GM18499 (cell line): Measurements from ENCODE around the gene KRTAP9-9.
"Not testable (repeated sequence)": the region's sequence is repeated elsewhere in the genome, so short reads cannot be mapped to it uniquely, and the experiment has no call there.

Source experiments
- ATAC-seq: cut with Tn5 transposase; IDR thresholded peaks from one replicate; pipeline ENCODE4 v1.9.1; 2021; ENCODE audit warnings: moderate number of reproducible peaks; ENCODE audit not compliant: insufficient read depth, unreplicated experiment

The KRTAP9-9 gene

GRCh38 chr17:41255381-41256290 lies at the start of gene KRTAP9-9:
KRTAP9-9 (plus strand) TSS chr17:41255384.
- not testable (repeated sequence) for ATAC-seq

GRCh38 chr17:41211845-41212466 lies 43.2 kb upstream of the KRTAP9-9 start:
- no peak for ATAC-seq

GRCh38 chr17:41212524-41213169 lies 42.5 kb upstream of the KRTAP9-9 start:
- no peak for ATAC-seq

GRCh38 chr17:41215681-41216080 lies 39.5 kb upstream of the KRTAP9-9 start:
- no peak for ATAC-seq

GRCh38 chr17:41223821-41224220 lies 31.4 kb upstream of the KRTAP9-9 start:
- no peak for ATAC-seq

- no peak for ATAC-seq
These were observed 29.1 kb upstream of the KRTAP9-9 start for GRCh38 chr17:41226051-41226450.

GRCh38 chr17:41226598-41227095 lies 28.5 kb upstream of the KRTAP9-9 start, which contains the start of gene KRTAP9-2:
KRTAP9-2 (plus strand) TSS chr17:41226648; CDS start chr17:41226655, 7 bp downstream.
- ATAC-seq, result not testable (repeated sequence)

GRCh38 chr17:41230094-41230493 lies 25.1 kb upstream of the KRTAP9-9 start:
- no peak for ATAC-seq

GRCh38 chr17:41231731-41232130 lies 23.5 kb upstream of the KRTAP9-9 start:
- ATAC-seq, result no peak

- ATAC-seq, result not testable (repeated sequence)
These were observed 22.6 kb upstream of the KRTAP9-9 start, which contains the start of gene KRTAP9-3 for GRCh38 chr17:41232399-41233105. KRTAP9-3 (plus strand) TSS chr17:41232449; CDS start chr17:41232502, 53 bp downstream.

- ATAC-seq, result not testable (repeated sequence)
These were observed 18.1 kb upstream of the KRTAP9-9 start for GRCh38 chr17:41237116-41237515.

GRCh38 chr17:41237949-41238437 lies 17.2 kb upstream of the KRTAP9-9 start, which contains the start of gene KRTAP9-8:
KRTAP9-8 (plus strand) TSS chr17:41237999; CDS start chr17:41238052, 53 bp downstream.
- not testable (repeated sequence) for ATAC-seq

- ATAC-seq, result not testable (repeated sequence)
These were observed 8.0 kb upstream of the KRTAP9-9 start for GRCh38 chr17:41246995-41247787.

- not testable (repeated sequence) for ATAC-seq
These were observed 5.4 kb upstream of the KRTAP9-9 start, which contains the start of gene KRTAP9-4 for GRCh38 chr17:41249637-41250240. KRTAP9-4 (plus strand) TSS chr17:41249687; CDS start chr17:41249721, 34 bp downstream.

GRCh38 chr17:41251261-41251660 lies 3.9 kb upstream of the KRTAP9-9 start:
- no peak for ATAC-seq

GRCh38 chr17:41254861-41255260 lies 323 bp upstream of the KRTAP9-9 start:
- no peak for ATAC-seq

GRCh38 chr17:41256291-41256685 lies 1.1 kb downstream of the KRTAP9-9 start:
- no peak for ATAC-seq

GRCh38 chr17:41258406-41258805 lies 3.2 kb downstream of the KRTAP9-9 start:
- no peak for ATAC-seq
